Upper lobe of right lung (tissue), 1 donor: ENCODE results near the gene PEX11A. TPM values are rescaled to one million over a fixed set of nuclear protein-coding genes. Genes with fewer than 3 reads are reported as not detected.

Experiments
- ATAC-seq: fragments of 200-7000 bp; cut with Tn5 transposase; one replicate; pipeline ENCODE4 v1.9.1; 2020; ENCODE audit warnings: mild to moderate bottlenecking, moderate library complexity
- DNase-seq: peaks from one replicate; pipeline ENCODE4 v3.0.0-alpha.2; 2020
- H3K27ac ChIP-seq: fragments of 200-600 bp; one replicate; pipeline ENCODE4 v1.8.0; 2022
- H3K27me3 ChIP-seq: fragments of 200-600 bp; one replicate; pipeline ENCODE4 v1.8.0; 2022; ENCODE audit warnings: mild to moderate bottlenecking
- H3K36me3 ChIP-seq: fragments of 200-600 bp; one replicate; pipeline ENCODE4 v1.8.0; 2022
- H3K4me1 ChIP-seq: fragments of 200-600 bp; one replicate; pipeline ENCODE4 v1.8.0; 2022
- H3K4me3 ChIP-seq: fragments of 200-600 bp; one replicate; pipeline ENCODE4 v1.8.0; 2022; ENCODE audit warnings: mild to moderate bottlenecking
- H3K9me3 ChIP-seq: fragments of 200-600 bp; one replicate; pipeline ENCODE4 v1.8.0; 2022
- intact Hi-C: fragments of 100-400 bp; cut with DNase I; formaldehyde crosslinking; loops from one replicate; pipeline ENCODE4 v1.11.0; 2022
- total RNA-seq: library from RNA; stranded (reverse); fragmentation: NEBNext Ultra II Directional; extraction: Animal tissue kit (Norgen Biotek cat#: 25700); gene quantifications from one replicate; pipeline ENCODE4 v1.2.1, GENCODE V29; 2021
- TF ChIP-seq, protein P1 (sequence below): fragments of 200-600 bp; IDR thresholded peaks from one replicate; pipeline ENCODE4 v1.8.0; 2022; ENCODE audit warnings: antibody characterized with exemption
- donor health status: DM: no; HTN: yes; CAD: no; lungs with severe emphysema.

The PEX11A gene
- total RNA-seq, 1 donor from 2014 or later = 9.1 TPM

DNA sequence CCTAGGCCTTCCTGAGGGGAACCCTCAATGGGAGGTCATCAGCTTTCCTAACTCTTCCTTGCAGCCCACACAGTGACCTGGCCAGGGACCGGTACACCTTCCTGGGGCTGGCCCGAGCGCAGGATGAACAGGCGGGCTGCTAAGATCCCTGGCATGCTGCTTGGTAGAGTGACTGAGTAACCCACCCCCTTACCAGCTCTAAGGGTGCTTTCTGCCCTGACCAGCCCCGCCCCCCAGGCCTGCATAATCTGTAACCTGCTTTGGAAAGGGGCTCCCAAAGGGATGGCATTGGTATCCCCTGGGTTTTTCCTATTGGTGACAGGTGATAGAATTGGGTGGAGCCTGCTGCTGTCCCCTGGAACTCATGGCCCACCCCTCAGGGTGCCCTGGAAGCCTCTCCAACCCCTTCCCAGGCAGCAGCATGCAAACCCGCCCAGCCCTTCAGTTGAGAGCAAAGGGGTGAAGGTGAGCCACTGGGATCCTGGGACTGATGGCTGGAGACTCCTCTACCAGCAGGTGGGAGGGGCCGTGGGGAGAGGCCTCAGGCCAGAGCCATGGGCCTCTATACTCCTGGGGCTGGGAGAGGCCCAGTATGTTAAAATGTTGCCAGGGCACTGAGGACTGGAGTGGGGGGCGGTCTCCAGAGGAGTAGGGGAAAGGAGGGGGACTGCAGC, 24.2 kb downstream of the PEX11A start:
- no peaks in the 10 kb centered on the region for H3K27me3 ChIP-seq
- TF ChIP-seq, protein P1, sequence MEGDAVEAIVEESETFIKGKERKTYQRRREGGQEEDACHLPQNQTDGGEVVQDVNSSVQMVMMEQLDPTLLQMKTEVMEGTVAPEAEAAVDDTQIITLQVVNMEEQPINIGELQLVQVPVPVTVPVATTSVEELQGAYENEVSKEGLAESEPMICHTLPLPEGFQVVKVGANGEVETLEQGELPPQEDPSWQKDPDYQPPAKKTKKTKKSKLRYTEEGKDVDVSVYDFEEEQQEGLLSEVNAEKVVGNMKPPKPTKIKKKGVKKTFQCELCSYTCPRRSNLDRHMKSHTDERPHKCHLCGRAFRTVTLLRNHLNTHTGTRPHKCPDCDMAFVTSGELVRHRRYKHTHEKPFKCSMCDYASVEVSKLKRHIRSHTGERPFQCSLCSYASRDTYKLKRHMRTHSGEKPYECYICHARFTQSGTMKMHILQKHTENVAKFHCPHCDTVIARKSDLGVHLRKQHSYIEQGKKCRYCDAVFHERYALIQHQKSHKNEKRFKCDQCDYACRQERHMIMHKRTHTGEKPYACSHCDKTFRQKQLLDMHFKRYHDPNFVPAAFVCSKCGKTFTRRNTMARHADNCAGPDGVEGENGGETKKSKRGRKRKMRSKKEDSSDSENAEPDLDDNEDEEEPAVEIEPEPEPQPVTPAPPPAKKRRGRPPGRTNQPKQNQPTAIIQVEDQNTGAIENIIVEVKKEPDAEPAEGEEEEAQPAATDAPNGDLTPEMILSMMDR = no peak
- peaks cover 18% of the 10 kb centered on the region for H3K4me1 ChIP-seq
- no peaks in the 10 kb centered on the region for H3K36me3 ChIP-seq
- ATAC-seq (no peak), DNase-seq (no peak)
- H3K27ac ChIP-seq = peak overlapping the region; percentile 82
- intact Hi-C loops = no loop called here
- H3K9me3 ChIP-seq = no peaks in the 10 kb centered on the region
- peak overlapping the region; percentile 52 for H3K4me3 ChIP-seq

DNA sequence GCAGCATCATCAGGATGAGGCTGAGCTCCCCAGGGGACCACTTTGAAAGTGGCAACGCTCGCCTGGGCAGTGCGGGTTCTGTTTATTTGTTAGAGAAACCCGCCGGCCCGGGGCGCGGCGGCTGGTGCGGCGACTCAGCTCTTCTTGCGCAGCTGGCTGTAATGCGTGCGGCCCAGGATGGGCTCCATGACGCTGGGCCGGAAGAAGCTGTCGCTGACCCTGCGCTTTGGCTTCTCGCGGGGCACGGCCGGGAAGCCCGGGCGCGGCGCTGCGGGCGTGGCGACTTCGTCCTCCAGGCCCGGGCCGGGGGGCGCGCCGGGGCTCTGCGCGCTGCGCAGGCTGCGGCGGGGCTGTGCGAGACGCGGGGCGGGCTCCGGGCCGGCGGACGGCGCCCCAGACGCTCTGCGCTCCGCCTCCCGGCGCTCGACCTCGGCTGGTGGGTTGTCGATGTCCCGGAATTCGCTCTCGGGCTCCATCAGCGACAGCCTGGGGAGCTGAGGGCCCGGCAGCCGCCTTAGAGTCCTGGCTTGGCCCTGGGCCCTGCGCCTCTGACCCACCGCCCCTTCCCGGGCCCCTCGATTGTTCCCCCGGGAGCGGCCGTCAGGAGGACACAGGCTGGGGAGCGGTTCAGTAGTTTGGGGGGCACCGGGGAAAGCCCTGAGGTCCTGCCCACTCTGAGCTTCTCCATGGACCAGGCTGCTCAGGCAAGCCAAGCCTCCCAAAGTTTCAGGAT, 24.9 kb downstream of the PEX11A start:
- ATAC-seq = peak; percentile 75
- H3K9me3 ChIP-seq = no peaks in the 10 kb centered on the region
- H3K27ac ChIP-seq = peak overlapping the region; percentile 82
- H3K4me1 ChIP-seq = peaks cover 18% of the 10 kb centered on the region
- peak overlapping the region; percentile 52 for H3K4me3 ChIP-seq
- no peaks in the 10 kb centered on the region for H3K36me3 ChIP-seq
- H3K27me3 ChIP-seq = no peaks in the 10 kb centered on the region
- intact Hi-C loops = no loop called here
- DNase-seq = peak; percentile 81
- TF ChIP-seq, protein P1 = no peak

DNA sequence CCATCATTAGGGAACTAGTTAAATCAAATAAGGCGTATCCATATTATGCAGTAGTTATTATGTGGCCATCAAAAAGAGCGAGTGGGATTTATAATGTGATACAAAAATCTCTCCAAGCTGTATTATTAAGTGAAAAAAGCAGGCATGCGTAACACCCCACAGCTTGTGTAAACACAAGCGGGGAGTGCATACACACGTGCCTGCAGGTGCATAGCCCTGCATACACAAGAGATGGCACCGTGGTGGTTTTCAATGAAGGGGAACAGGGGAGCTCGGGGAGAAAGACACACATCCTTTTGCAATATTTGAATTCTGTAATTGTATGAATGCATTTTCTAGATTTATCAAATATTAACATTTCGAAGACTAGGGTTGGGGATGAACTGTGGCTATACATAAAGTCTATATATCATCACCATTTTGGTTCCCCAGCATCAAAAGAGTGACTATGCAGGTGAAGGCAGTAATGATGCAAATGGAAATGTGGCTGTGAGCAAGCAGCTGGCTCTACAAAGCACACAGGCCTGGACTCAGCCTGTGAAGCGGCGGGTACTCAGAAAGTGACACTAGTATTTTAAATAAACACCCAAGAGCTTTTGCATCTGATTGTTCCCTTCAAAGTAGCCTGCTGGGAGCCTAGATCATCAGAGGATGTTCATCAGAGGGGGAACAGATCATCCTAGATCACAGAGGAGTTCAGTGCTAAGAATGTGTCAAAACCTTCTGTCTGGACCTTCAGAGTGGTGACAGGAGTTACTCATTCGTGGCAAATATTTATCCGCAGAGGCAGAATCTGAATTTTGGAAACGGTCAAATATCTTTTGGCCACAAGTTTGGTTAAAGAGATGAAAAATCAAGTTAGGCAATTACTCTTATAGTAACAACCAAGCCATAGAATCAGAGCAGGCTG, 25.9 kb downstream of the PEX11A start:
- Histone ChIP-seq H3K4me1 (peaks cover 18% of the 10 kb centered on the region), H3K36me3 (no peaks in the 10 kb centered on the region), H3K27ac (peak overlapping the region; percentile 82), H3K9me3 (no peaks in the 10 kb centered on the region), H3K27me3 (no peaks in the 10 kb centered on the region), H3K4me3 (peak overlapping the region; percentile 52)
- intact Hi-C loops = no loop called here
- no peak for DNase-seq
- no peak for ATAC-seq
- TF ChIP-seq, protein P1 = no peak

DNA sequence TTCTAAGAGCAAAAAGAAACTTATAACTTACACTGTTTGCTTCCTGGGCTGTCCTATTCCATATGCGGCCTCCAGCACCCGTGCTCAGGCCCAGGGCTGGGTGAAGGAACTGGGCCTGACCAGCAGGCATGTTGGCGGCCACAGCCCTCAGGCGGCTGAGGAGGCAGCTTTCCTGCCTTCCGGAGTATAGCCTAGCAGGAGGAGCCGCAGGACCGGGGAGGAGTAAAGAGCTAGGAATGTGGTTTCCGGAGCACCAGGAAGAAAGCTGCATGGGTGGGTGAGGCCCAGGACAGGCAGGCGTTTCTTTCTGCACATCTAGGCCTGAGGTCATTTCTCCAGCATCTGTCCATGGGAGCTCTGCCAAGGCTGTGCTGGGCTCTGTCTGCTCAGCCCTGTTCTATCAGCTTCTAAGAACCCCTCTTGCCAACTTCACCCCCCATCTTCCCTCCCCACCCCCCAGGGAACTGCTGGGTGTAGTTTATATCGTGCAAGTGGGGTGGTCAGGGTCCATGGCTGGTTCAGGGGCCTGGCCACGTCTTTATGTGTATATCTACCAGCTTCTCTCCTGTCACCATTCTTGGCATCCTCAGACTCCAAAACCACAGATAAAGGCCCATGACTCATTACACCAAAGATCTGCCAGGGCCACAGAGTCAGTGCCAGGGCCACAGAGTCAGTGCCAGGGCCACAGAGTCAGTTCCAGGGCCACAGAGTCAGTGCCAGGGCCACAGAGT, 27.5 kb downstream of the PEX11A start:
- H3K36me3 ChIP-seq = no peaks in the 10 kb centered on the region
- no peaks in the 10 kb centered on the region for H3K27me3 ChIP-seq
- H3K4me1 ChIP-seq = peaks cover 18% of the 10 kb centered on the region
- DNase-seq = no peak
- H3K27ac ChIP-seq = peak overlapping the region; percentile 73
- TF ChIP-seq, protein P1 = no peak
- H3K4me3 ChIP-seq = no peak overlapping the region
- H3K9me3 ChIP-seq = no peaks in the 10 kb centered on the region
- intact Hi-C loops = no loop called here
- peak; percentile 69 for ATAC-seq

DNA sequence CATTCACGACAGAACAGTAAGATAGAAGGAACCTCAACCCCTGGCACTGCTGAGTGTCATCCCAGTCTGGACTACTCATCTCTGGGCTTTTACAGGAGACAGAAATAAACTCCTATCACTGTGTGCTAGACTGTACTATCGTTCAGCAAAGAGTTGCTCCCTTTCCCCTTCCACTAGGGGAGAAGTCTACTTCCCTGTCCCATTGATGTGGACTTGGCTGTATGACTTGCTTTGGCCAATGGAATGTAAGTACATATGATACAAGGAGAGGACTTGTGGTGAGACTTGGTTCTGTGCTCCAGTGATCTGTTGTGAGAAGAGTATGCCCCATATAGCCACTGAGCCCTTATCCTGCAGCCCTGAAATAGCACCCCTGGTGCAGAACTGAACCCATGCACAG, 30.0 kb downstream of the PEX11A start:
- TF ChIP-seq, protein P1 = no peak
- Histone ChIP-seq H3K9me3 (no peaks in the 10 kb centered on the region), H3K27me3 (peaks cover 3% of the 10 kb centered on the region), H3K27ac (no peak overlapping the region), H3K4me3 (no peak overlapping the region), H3K4me1 (peaks cover 18% of the 10 kb centered on the region), H3K36me3 (no peaks in the 10 kb centered on the region)
- ATAC-seq = no peak
- DNase-seq = no peak
- intact Hi-C loops = no loop called here
